Endothelial cell of umbilical vein (primary cell): ENCODE measurements around the gene EMD. TPM values are rescaled to one million over a fixed set of nuclear protein-coding genes. Genes with fewer than 3 reads are reported as not detected.

ENCODE experiments used
- BruUV-seq: library from RNA; stranded (reverse); fragments of 400-500 nt; replicated peaks from 2 replicates; lab custom pipeline; 2021; lab: Mats Ljungman, UMichigan
- CTCF ChIA-PET: fragments of 300-600, 350-600 bp; sonication (Branson Sonifier 250); formaldehyde crosslinking; loops from one replicate; lab custom pipeline; 2021; ENCODE audit warnings: antibody characterized with exemption, inconsistent platforms; lab: Charles Lee
- POLR2A ChIA-PET: fragments of 300-600, 350-600 bp; sonication (Branson Sonifier 250); formaldehyde crosslinking; loops from one replicate; lab custom pipeline; 2021; ENCODE audit warnings: antibody characterized with exemption, inconsistent platforms; lab: Charles Lee
- DNase-seq: peaks from one replicate; pipeline ENCODE4 v3.0.0-alpha.2; 2011; ENCODE audit warnings: low read depth, low spot score
- FAIRE-seq: peaks from 2 replicates; lab custom pipeline; 2011; peaks lifted over from hg19 to GRCh38; lab: Jason Lieb, UNC
- H2AFZ ChIP-seq: 2 replicates; pipeline ENCODE4 v1.6.0; 2012; ENCODE audit warnings: low read depth, low read length, control low read depth, inconsistent platforms
- H3K27ac ChIP-seq: 2 replicates; pipeline ENCODE4 v1.5.1; 2011; ENCODE audit warnings: low read depth, mild to moderate bottlenecking, control low read depth, low read length, moderate library complexity; ENCODE audit not compliant: insufficient read depth
- H3K27me3 ChIP-seq, 2 experiments: 2 replicates each; pipeline versions ENCODE4 v1.6.0 to v1.6.1; 2011; ENCODE audit warnings: low read length in 2 of 2, mixed read lengths in 1 of 2; ENCODE audit not compliant: control insufficient read depth in 2 of 2, insufficient read depth in 2 of 2
- H3K36me3 ChIP-seq, 2 experiments: 2 replicates in 1 of 2; 3 replicates in 1 of 2; pipeline ENCODE4 v1.5.1; 2011; ENCODE audit warnings: low read length in 2 of 2, mild to moderate bottlenecking in 1 of 2, moderate library complexity in 1 of 2; ENCODE audit not compliant: control insufficient read depth in 2 of 2, insufficient read depth in 2 of 2; ENCODE audit errors: extremely low read depth in 1 of 2
- H3K4me1 ChIP-seq: 3 replicates; pipeline ENCODE4 v1.5.1; 2011; ENCODE audit warnings: mild to moderate bottlenecking, low read length; ENCODE audit not compliant: control insufficient read depth, insufficient read depth; ENCODE audit errors: extremely low read depth
- H3K4me2 ChIP-seq: 2 replicates; pipeline ENCODE4 v1.6.1; 2011; ENCODE audit warnings: low read length, control low read depth, mixed read lengths; ENCODE audit not compliant: insufficient read depth
- H3K4me3 ChIP-seq, 3 experiments: fragments of 200-600 bp in 1 of 3; sonication (generic), shearing (Covaris generic) in 1 of 3; replicated peaks in 1 of 3; 2 replicates each; pipeline ENCODE4 v1.5.1; 2011 to 2016; ENCODE audit warnings: control low read depth in 3 of 3, low read length in 3 of 3, mild to moderate bottlenecking in 2 of 3, inconsistent platforms in 1 of 3, low read depth in 1 of 3, moderate library complexity in 1 of 3; ENCODE audit not compliant: insufficient read depth in 1 of 3
- H3K79me2 ChIP-seq: 2 replicates; pipeline ENCODE4 v1.6.0; 2012; ENCODE audit warnings: low read length, inconsistent platforms; ENCODE audit not compliant: control insufficient read depth, insufficient read depth
- H3K9ac ChIP-seq: replicated peaks from 2 replicates; pipeline ENCODE3; 2011; ENCODE audit warnings: low read length, control low read depth; ENCODE audit not compliant: insufficient read depth; ENCODE audit errors: extremely low read depth
- H3K9me1 ChIP-seq: replicated peaks from 3 replicates; pipeline ENCODE4 v1.6.0; 2011; ENCODE audit warnings: mild to moderate bottlenecking, low read length; ENCODE audit not compliant: control insufficient read depth, insufficient read depth; ENCODE audit errors: extremely low read depth
- H3K9me3 ChIP-seq: replicated peaks from 2 replicates; pipeline ENCODE4 v1.5.1; 2012; ENCODE audit warnings: low read length, inconsistent platforms; ENCODE audit not compliant: control insufficient read depth, insufficient read depth
- H4K20me1 ChIP-seq: replicated peaks from 2 replicates; pipeline ENCODE3; 2011; ENCODE audit warnings: mild to moderate bottlenecking, low read length; ENCODE audit not compliant: control insufficient read depth, insufficient read depth; ENCODE audit errors: extremely low read depth
- EZH2 ChIP-seq: IDR thresholded peaks from 2 replicates; pipeline ENCODE4 v1.6.1; 2012; ENCODE audit warnings: borderline replicate concordance, low read depth, mild to moderate bottlenecking, moderate library complexity, low read length, inconsistent platforms; ENCODE audit not compliant: severe bottlenecking
- FOS ChIP-seq: IDR thresholded peaks from 2 replicates; pipeline ENCODE4 v1.6.1; 2011; ENCODE audit warnings: mild to moderate bottlenecking, low read length, moderate library complexity, borderline replicate concordance; ENCODE audit not compliant: insufficient read depth
- GATA2 ChIP-seq: IDR thresholded peaks from 2 replicates; pipeline ENCODE4 v1.7.0; 2011; ENCODE audit warnings: low read depth, mild to moderate bottlenecking, moderate library complexity, mixed read lengths, low read length; ENCODE audit not compliant: insufficient read length, insufficient read depth
- JUN ChIP-seq: IDR thresholded peaks from 2 replicates; pipeline ENCODE4 v1.6.1; 2011; ENCODE audit warnings: borderline replicate concordance, low read depth; ENCODE audit not compliant: insufficient read length, insufficient read depth
- MAX ChIP-seq: IDR thresholded peaks from 2 replicates; pipeline ENCODE4 v1.6.1; 2011; ENCODE audit not compliant: insufficient read depth, insufficient read length
- MYC ChIP-seq: IDR thresholded peaks from one replicate; pipeline ENCODE4 v1.6.1; 2011; ENCODE audit warnings: mild to moderate bottlenecking, low read depth, low read length
- POLR2A ChIP-seq: IDR thresholded peaks from 2 replicates; pipeline ENCODE4 v1.6.1; 2012; ENCODE audit warnings: low read depth, mild to moderate bottlenecking, control low read depth, low read length
- POLR2AphosphoS5 ChIP-seq: IDR thresholded peaks from 2 replicates; pipeline ENCODE4 v1.6.1; 2012; ENCODE audit warnings: low read depth, mild to moderate bottlenecking, control low read depth, low read length, moderate library complexity; ENCODE audit not compliant: insufficient read depth
- dilution Hi-C: fragments of 300-500 bp; cut with MboI; formaldehyde crosslinking; loops from one replicate; pipeline ENCODE4 v1.15.0; 2019; ENCODE audit warnings: low sequenced_read_pairs; ENCODE audit not compliant: extremely low pct_ligation_motif_present
- intact Hi-C: fragments of 100-400 bp; cut with micrococcal nuclease; formaldehyde crosslinking; loops from one replicate; pipeline ENCODE4 v1.10.0; 2022
- polyA plus RNA-seq, 4 experiments: library from polyadenylated mRNA; depleted of rRNA in 3 of 4; stranded (reverse) in 3 of 4; unstranded in 1 of 4; fragments of >200 nt; gene quantifications; 2 replicates each; pipeline versions ENCODE4 v1.2.1 to v1.2.3, GENCODE V29; 2011 to 2012; ENCODE audit warnings: missing spikeins in 1 of 4
- total RNA-seq: library from RNA; stranded (reverse); gene quantifications from 2 replicates; pipeline ENCODE4 v1.2.3, GENCODE V29; 2021
- TF ChIP-seq, protein P1 (sequence below), 2 donors: IDR thresholded peaks; 1 replicate in 1 of 2; 2 replicates in 1 of 2; pipeline ENCODE4 v1.5.1; 2011; ENCODE audit warnings: low read length in 2 of 2, mild to moderate bottlenecking in 2 of 2, moderate library complexity in 2 of 2, control low read depth in 1 of 2, inconsistent platforms in 1 of 2, low read depth in 1 of 2; ENCODE audit not compliant: insufficient read depth in 1 of 2; ENCODE audit errors: extremely low read depth in 1 of 2

Gene EMD
- total and polyA plus RNA-seq, 2 donors (not counting 3 experiments of a cell fraction or from before 2014, with no cell fraction given), result 50.6 to 76.8 TPM

DNA sequence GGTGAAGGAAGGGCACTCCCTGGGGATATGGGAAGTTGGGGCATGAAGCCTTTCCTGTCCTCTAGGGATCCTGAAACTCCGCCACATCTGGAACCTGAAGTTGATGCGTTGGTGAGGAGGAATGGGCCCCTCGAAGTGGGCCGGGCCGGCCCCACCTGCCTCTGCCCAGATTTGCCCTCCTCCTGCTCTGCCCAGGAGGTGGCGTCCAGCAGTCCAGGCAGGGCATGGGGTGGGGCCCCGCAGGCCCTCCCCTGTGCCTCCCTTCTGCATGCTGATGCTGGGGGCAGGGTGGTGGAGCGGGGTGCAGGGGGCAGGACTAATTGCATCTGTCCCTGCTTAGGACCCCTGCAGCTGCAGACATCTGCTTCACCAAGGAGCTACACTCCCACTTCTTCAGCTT lies 34.0 kb downstream of the EMD start:
- H3K9ac ChIP-seq, result no peak overlapping the region
- BruUV-seq, result no TSS peak
- H2AFZ ChIP-seq, result no peak overlapping the region
- no peaks in the 10 kb centered on the region for H4K20me1 ChIP-seq
- peaks cover 21% of the 10 kb centered on the region for H3K4me1 ChIP-seq
- no peaks in the 10 kb centered on the region for H3K36me3 ChIP-seq
- no peak for TF ChIP-seq GATA2
- no peaks in the 10 kb centered on the region for H3K9me1 ChIP-seq
- no peaks in the 10 kb centered on the region for H3K27me3 ChIP-seq
- intact Hi-C loops, result no loop called here
- H3K79me2 ChIP-seq, result peaks cover 10% of the 10 kb centered on the region
- no peak overlapping the region for H3K27ac ChIP-seq
- FAIRE-seq, result no peak
- no peaks in the 10 kb centered on the region for H3K9me3 ChIP-seq
- ChIA-PET POLR2A (interaction anchor here (1.4 kb wide), 1 partner anchor 13 kb away, joined by 3 read pairs; no protein-coding TSS in a partner anchor), CTCF (interaction anchor here (1.1 kb wide), 1 partner anchor 11 kb away, joined by 3 read pairs; no protein-coding TSS in a partner anchor)
- no peak overlapping the region for H3K4me2 ChIP-seq
- dilution Hi-C loops, result no loop called here
- DNase-seq, result no peak
- no peak overlapping the region for H3K4me3 ChIP-seq

DNA sequence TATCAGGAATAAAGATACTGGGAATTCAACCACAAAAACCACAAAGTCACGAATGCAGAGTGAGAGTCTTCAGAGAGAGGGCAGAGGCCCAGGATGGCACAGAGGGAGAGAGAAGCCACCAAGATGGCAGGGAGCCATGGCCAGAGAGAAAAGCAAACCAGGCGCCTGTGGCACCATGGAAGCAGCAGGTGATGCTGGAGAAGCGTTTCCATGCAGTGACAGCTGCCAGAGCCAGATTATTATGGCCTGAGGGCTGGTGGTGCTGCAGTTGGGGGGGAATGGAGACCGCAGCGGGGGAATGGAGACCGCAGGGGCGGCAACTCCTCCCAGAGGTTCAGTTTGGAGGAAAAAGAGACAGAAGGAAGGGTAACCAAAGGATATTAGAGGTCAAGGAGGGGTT lies 38.1 kb downstream of the EMD start:
- CTCF ChIA-PET, result no interaction called here

More for the DNA sequence above, 38.1 kb downstream of the EMD start:
- Histone ChIP-seq H3K4me2 (no peak overlapping the region), H2AFZ (no peak overlapping the region), H3K4me1 (peaks cover 14% of the 10 kb centered on the region), H3K9ac (no peak overlapping the region), H3K27me3 (no peaks in the 10 kb centered on the region), H3K9me1 (no peaks in the 10 kb centered on the region), H3K36me3 (no peaks in the 10 kb centered on the region), H3K79me2 (no peaks in the 10 kb centered on the region), H4K20me1 (no peaks in the 10 kb centered on the region), H3K9me3 (no peaks in the 10 kb centered on the region), H3K4me3 (no peak overlapping the region), H3K27ac (no peak overlapping the region)
- no TSS peak for BruUV-seq
- DNase-seq, result no peak
- intact Hi-C loops (no loop called here), dilution Hi-C loops (no loop called here)
- no peak for TF ChIP-seq GATA2
- TF ChIP-seq MYC, result no peak
- no peak for TF ChIP-seq EZH2
- no peak for TF ChIP-seq POLR2A
- TF ChIP-seq JUN, result no peak
- TF ChIP-seq POLR2AphosphoS5, result no peak
- no peak for TF ChIP-seq FOS
- TF ChIP-seq, protein P1, sequence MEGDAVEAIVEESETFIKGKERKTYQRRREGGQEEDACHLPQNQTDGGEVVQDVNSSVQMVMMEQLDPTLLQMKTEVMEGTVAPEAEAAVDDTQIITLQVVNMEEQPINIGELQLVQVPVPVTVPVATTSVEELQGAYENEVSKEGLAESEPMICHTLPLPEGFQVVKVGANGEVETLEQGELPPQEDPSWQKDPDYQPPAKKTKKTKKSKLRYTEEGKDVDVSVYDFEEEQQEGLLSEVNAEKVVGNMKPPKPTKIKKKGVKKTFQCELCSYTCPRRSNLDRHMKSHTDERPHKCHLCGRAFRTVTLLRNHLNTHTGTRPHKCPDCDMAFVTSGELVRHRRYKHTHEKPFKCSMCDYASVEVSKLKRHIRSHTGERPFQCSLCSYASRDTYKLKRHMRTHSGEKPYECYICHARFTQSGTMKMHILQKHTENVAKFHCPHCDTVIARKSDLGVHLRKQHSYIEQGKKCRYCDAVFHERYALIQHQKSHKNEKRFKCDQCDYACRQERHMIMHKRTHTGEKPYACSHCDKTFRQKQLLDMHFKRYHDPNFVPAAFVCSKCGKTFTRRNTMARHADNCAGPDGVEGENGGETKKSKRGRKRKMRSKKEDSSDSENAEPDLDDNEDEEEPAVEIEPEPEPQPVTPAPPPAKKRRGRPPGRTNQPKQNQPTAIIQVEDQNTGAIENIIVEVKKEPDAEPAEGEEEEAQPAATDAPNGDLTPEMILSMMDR (IDR thresholded peaks at IDR 0.05; ENCODE audit: extremely low read depth in 1 of 2, insufficient read depth in 1 of 2, low read depth in 1 of 2, low read length in 2 of 2), result no peak
- no peak for TF ChIP-seq MAX
- FAIRE-seq, result no peak
- POLR2A ChIA-PET, result no interaction called here
